Astrocyte of the cerebellum (primary cell): ENCODE measurements around the gene SF1.
"Not testable (repeated sequence)": the region's sequence is repeated elsewhere in the genome, so short reads cannot be mapped to it uniquely, and the experiment has no call there.

Experiments used
- DNase-seq: peaks from one replicate; pipeline ENCODE4 v3.0.0-alpha.2; 2011; ENCODE audit warnings: low read depth
- H3K4me3 ChIP-seq: 2 replicates; pipeline ENCODE4 v1.5.1; 2011; ENCODE audit warnings: mild to moderate bottlenecking, low read depth, low read length, moderate library complexity
- CTCF ChIP-seq: IDR thresholded peaks from 2 replicates; pipeline ENCODE4 v1.5.1; 2012; ENCODE audit warnings: low read length, low read depth, moderate library complexity, mild to moderate bottlenecking; ENCODE audit errors: missing control alignments
- in situ Hi-C: cut with HindIII; loops from 2 replicates; pipeline ENCODE4 v1.10.0; 2017; ENCODE audit warnings: low sequenced_read_pairs

SF1 gene

GRCh38 chr11:64778473-64779298 is at the start of gene SF1:
SF1 (minus strand) TSS chr11:64778542; CDS start chr11:64778392, 150 bp downstream.
- peak within 1 kb of the TSS; percentile 64 for H3K4me3 ChIP-seq
- peak; percentile 100 for DNase-seq
- TF ChIP-seq CTCF, result no peak
- in situ Hi-C loops, result loop anchor here (10.0 kb wide), 1 partner anchor 64 kb away; no protein-coding TSS in a partner anchor

GRCh38 chr11:64827451-64827839 is 49.1 kb upstream of the SF1 start:
- DNase-seq, result no peak
- in situ Hi-C loops, result no loop called here
- H3K4me3 ChIP-seq, result no peak overlapping the region
- TF ChIP-seq CTCF, result no peak

- no peak overlapping the region for H3K4me3 ChIP-seq
- in situ Hi-C loops, result no loop called here
- no peak for TF ChIP-seq CTCF
- no peak for DNase-seq
Measured at GRCh38 chr11:64826578-64827450, 48.5 kb upstream of the SF1 start.

- in situ Hi-C loops, result no loop called here
- TF ChIP-seq CTCF, result no peak
- no peak for DNase-seq
- H3K4me3 ChIP-seq, result no peak overlapping the region
Measured at GRCh38 chr11:64826062-64826461, 47.7 kb upstream of the SF1 start.

GRCh38 chr11:64823568-64824119 is 45.3 kb upstream of the SF1 start:
- H3K4me3 ChIP-seq, result no peak overlapping the region
- no peak for TF ChIP-seq CTCF
- no peak for DNase-seq
- in situ Hi-C loops, result no loop called here

GRCh38 chr11:64817476-64817875 is 39.1 kb upstream of the SF1 start:
- no peak overlapping the region for H3K4me3 ChIP-seq
- in situ Hi-C loops, result no loop called here
- TF ChIP-seq CTCF, result no peak

GRCh38 chr11:64815433-64815832 is 37.1 kb upstream of the SF1 start:
- in situ Hi-C loops, DNase-seq, H3K4me3 ChIP-seq: not testable (repeated sequence)

More at GRCh38 chr11:64817476-64817875, 39.1 kb upstream of the SF1 start:
- DNase-seq, result no peak
